ENCODE data around the gene ZBTB3. TPM values are rescaled to one million over a fixed set of nuclear protein-coding genes. Genes with fewer than 3 reads are reported as not detected.

The ZBTB3 gene
- total RNA-seq, 2 experiments from 2014 or later, result 2.3 to 3.5 TPM

DNA sequence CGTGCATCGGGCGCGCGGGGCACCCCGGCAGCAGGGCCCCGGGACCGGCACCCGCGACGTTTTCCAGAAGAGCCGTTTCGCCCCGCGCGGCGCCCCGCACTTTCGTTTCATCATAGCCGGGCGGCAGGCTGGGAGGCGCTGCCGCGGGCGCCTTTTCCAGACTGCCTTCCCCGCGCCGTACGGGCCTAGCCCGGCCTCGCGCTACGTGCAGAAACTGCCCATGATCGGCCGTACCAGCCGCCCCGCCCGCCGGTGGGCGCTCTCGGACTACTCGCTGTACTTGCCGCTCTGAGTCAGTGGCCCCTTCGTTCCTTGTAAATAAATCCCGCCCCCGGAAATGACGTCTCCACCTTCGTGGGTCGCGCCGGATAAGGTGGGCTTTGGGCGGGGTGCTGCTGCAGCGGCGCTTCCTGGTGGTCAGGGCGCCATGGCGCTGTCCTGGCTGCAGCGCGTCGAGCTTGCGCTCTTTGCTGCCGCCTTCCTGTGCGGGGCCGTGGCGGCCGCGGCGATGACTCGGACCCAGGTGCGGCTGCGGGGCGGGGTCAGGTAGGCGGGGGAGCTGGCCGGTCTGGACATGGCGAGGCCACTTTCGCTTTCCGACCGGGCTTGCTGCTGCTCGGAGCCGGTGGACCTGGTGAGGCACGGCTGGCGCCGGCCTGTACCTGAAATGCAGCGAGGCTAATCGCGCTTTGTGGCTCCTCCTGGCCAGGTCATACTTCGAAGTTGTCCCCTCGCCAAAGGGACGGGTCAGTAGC is 33.2 kb upstream of the ZBTB3 start, which contains the start of gene TMEM179B:
TSS of gene TMEM179B (plus strand) at position 398 of the 755 bp plus-strand sequence. CDS start at position 428, 30 bp downstream.
- Histone ChIP-seq H3K4me1 (ENCODE audit: insufficient read depth, low read length) (peaks cover 53% of the 10 kb centered on the region), H3K36me3 (ENCODE audit: insufficient read depth, low read length) (peaks cover 30% of the 10 kb centered on the region), H3K27me3 (ENCODE audit: control insufficient read depth in 1 of 2, insufficient read depth in 2 of 2, low read length in 2 of 2) (no peaks in the 10 kb centered on the region), H3K9me3 (ENCODE audit: control insufficient read depth in 1 of 2, insufficient read depth in 1 of 2, low read length in 2 of 2) (no peaks in the 10 kb centered on the region), H3K27ac (ENCODE audit: low read depth in 1 of 2, low read length in 2 of 2) (peak within 1 kb of the TSS; percentile 80 to 92), H3K4me3 (ENCODE audit: low read length) (peak within 1 kb of the TSS; percentile 77)
- TF ChIP-seq, protein P1, sequence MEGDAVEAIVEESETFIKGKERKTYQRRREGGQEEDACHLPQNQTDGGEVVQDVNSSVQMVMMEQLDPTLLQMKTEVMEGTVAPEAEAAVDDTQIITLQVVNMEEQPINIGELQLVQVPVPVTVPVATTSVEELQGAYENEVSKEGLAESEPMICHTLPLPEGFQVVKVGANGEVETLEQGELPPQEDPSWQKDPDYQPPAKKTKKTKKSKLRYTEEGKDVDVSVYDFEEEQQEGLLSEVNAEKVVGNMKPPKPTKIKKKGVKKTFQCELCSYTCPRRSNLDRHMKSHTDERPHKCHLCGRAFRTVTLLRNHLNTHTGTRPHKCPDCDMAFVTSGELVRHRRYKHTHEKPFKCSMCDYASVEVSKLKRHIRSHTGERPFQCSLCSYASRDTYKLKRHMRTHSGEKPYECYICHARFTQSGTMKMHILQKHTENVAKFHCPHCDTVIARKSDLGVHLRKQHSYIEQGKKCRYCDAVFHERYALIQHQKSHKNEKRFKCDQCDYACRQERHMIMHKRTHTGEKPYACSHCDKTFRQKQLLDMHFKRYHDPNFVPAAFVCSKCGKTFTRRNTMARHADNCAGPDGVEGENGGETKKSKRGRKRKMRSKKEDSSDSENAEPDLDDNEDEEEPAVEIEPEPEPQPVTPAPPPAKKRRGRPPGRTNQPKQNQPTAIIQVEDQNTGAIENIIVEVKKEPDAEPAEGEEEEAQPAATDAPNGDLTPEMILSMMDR (IDR thresholded peaks at IDR 0.05), result no peak
- H3K27ac Mint-ChIP-seq, result peak within 1 kb of the TSS; percentile 98
- no peaks in the 10 kb centered on the region for H3K27me3 Mint-ChIP-seq
- H3K9me3 Mint-ChIP-seq, result no peaks in the 10 kb centered on the region
- ATAC-seq (ENCODE audit: poor library complexity), result peak; percentile 61
- ChIA-PET CTCF (interaction anchor here (0.6 to 3.5 kb wide), 40 partner anchors 7 to 1912 kb away, joined by 3 to 81 read pairs (median 6); partner anchors contain the start of genes B3GAT3, C11orf98, CSKMT and EEF1G), POLR2A (interaction anchor here (0.6 to 8.8 kb wide), 33 partner anchors 9 to 230 kb away, joined by 3 to 273 read pairs (median 12); partner anchors contain the start of genes BSCL2, C11orf98, CSKMT and GNG3)
- peak within 1 kb of the TSS; percentile 98 for H3K4me3 Mint-ChIP-seq
- peaks cover 55% of the 10 kb centered on the region for H3K4me1 Mint-ChIP-seq (ENCODE audit: low read depth)
- intact Hi-C loops (cut with DNase I, micrococcal nuclease), result loop anchor here (1.0 to 5.0 kb wide), 9 partner anchors 16 to 195 kb away; partner anchors contain the start of genes NXF1 (in 1 of the 2), TAF6L (in 1 of the 2), TUT1 (in 1 of the 2) and WDR74 (in 1 of the 2)
- DNase-seq, result peak; percentile 90 to 99 (median 97)
- peaks cover 65% of the 10 kb centered on the region for H3K36me3 Mint-ChIP-seq (ENCODE audit: low read depth)

DNA sequence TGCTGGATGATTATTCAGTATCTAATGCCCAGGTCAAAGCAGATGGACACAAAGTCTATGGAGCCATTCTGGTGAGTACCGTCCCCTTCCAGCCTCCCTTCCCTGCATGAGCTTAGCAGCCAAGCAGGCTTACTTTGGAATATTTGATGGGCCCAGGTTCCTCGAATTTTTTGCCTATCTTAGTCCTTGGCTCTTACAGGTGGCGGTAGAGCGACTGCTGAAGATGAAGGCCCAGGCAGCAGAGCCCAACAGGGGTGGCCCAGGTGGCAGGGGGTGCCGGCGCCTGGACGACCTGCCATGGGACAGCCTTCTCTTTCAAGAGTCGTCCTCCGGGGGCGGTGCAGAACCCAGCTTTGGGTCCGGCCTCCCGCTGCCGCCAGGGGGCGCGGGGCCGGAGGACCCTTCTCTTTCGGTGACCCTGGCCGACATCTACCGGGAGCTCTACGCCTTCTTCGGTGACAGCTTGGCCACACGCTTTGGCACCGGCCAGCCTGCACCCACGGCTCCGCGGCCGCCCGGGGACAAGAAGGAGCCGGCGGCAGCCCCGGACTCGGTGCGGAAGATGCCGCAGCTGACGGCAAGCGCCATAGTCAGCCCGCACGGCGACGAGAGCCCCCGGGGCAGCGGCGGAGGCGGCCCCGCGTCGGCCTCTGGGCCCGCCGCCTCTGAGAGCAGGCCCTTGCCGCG is 32.5 kb upstream of the ZBTB3 start:
- peaks cover 60% of the 10 kb centered on the region for H3K36me3 Mint-ChIP-seq (ENCODE audit: low read depth)
- peak overlapping the region; percentile 91 for H3K4me3 Mint-ChIP-seq
- DNase-seq (peak; percentile 71 to 92 (median 82)), ATAC-seq (ENCODE audit: poor library complexity) (peak; percentile 59)
- Histone ChIP-seq H3K4me1 (ENCODE audit: insufficient read depth, low read length) (peaks cover 47% of the 10 kb centered on the region), H3K4me3 (ENCODE audit: low read length) (peak overlapping the region; percentile 77), H3K36me3 (ENCODE audit: insufficient read depth, low read length) (peaks cover 28% of the 10 kb centered on the region), H3K27me3 (ENCODE audit: control insufficient read depth in 1 of 2, insufficient read depth in 2 of 2, low read length in 2 of 2) (no peaks in the 10 kb centered on the region), H3K9me3 (ENCODE audit: control insufficient read depth in 1 of 2, insufficient read depth in 1 of 2, low read length in 2 of 2) (no peaks in the 10 kb centered on the region), H3K27ac (ENCODE audit: low read depth in 1 of 2, low read length in 2 of 2) (peak overlapping the region; percentile 80 to 92)
- peaks cover 49% of the 10 kb centered on the region for H3K4me1 Mint-ChIP-seq (ENCODE audit: low read depth)
- POLR2A ChIA-PET, result interaction anchor here (0.6 to 8.8 kb wide), 28 partner anchors 10 to 229 kb away, joined by 3 to 273 read pairs (median 14); partner anchors contain the start of genes BSCL2, C11orf98, CSKMT and EEF1G
- no peaks in the 10 kb centered on the region for H3K9me3 Mint-ChIP-seq
- TF ChIP-seq, protein P1 (IDR thresholded peaks at IDR 0.05), result peak; percentile 98
- H3K27me3 Mint-ChIP-seq, result no peaks in the 10 kb centered on the region
- intact Hi-C loops (cut with DNase I, micrococcal nuclease), result loop anchor here (1.0 to 5.0 kb wide), 9 partner anchors 16 to 194 kb away; partner anchors contain the start of genes NXF1 (in 1 of the 2), TAF6L (in 1 of the 2), TUT1 (in 1 of the 2) and WDR74 (in 1 of the 2)
- peak overlapping the region; percentile 98 for H3K27ac Mint-ChIP-seq
- CTCF ChIA-PET, result interaction anchor here (0.5 to 3.5 kb wide), 44 partner anchors 8 to 1913 kb away, joined by 3 to 81 read pairs (median 6); partner anchors contain the start of genes B3GAT3, C11orf98, CSKMT and HNRNPUL2

DNA sequence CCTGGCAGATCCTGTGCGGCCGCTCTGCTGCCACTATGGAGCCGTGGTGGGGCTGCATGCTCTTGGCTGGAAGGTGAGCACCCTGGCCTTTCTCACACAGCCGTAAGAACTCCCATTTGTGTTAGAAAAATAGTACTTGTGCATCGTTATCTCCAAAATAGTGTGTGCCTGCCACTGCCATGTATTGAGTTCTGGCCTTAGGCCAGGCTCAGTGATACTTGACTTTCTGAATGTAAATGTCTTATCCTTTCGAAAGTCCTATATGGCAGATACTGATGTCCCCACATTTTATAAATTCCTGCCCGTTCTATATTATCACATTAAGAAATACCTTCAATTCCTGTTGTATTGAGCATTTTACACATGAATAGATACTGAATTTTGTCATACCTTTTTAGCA is 28.8 kb upstream of the ZBTB3 start:
- H3K4me3 Mint-ChIP-seq, result no peak overlapping the region

More for the DNA sequence above, 28.8 kb upstream of the ZBTB3 start:
- no peak overlapping the region for H3K27ac ChIP-seq (ENCODE audit: low read depth in 1 of 2, low read length in 2 of 2)
- H3K36me3 Mint-ChIP-seq (ENCODE audit: low read depth), result peaks cover 36% of the 10 kb centered on the region
- peaks cover 11% of the 10 kb centered on the region for H3K36me3 ChIP-seq (ENCODE audit: insufficient read depth, low read length)
- no peaks in the 10 kb centered on the region for H3K9me3 ChIP-seq (ENCODE audit: control insufficient read depth in 1 of 2, insufficient read depth in 1 of 2, low read length in 2 of 2)
- H3K4me1 ChIP-seq (ENCODE audit: insufficient read depth, low read length), result peaks cover 16% of the 10 kb centered on the region
- H3K9me3 Mint-ChIP-seq, result no peaks in the 10 kb centered on the region
- no peak for DNase-seq
- H3K4me1 Mint-ChIP-seq (ENCODE audit: low read depth), result peaks cover 17% of the 10 kb centered on the region
- H3K27me3 Mint-ChIP-seq, result no peaks in the 10 kb centered on the region
- H3K4me3 ChIP-seq (ENCODE audit: low read length), result no peak overlapping the region
- intact Hi-C loops (cut with DNase I, micrococcal nuclease), result no loop called here
- ChIA-PET CTCF (no interaction called here), POLR2A (interaction anchor here (0.7 kb wide), 1 partner anchor 12 kb away, joined by 3 read pairs; the partner anchor contains the start of gene TAF6L)
- H3K27ac Mint-ChIP-seq, result peak overlapping the region; percentile 24
- no peaks in the 10 kb centered on the region for H3K27me3 ChIP-seq (ENCODE audit: control insufficient read depth in 1 of 2, insufficient read depth in 2 of 2, low read length in 2 of 2)
- TF ChIP-seq, protein P1 (IDR thresholded peaks at IDR 0.05), result no peak
- ATAC-seq (ENCODE audit: poor library complexity), result no peak

Data from CD4-positive, alpha-beta T cell (primary cell).